Peyer's patch (tissue), 4 donors: Measurements from ENCODE around the gene NUBP1. TPM values are rescaled to one million over a fixed set of nuclear protein-coding genes. Genes with fewer than 3 reads are reported as not detected.

Source experiments
- DNase-seq, 3 donors: peaks; one replicate each; pipeline ENCODE4 v3.0.0-alpha.2; 2017 to 2019
- H3K27ac ChIP-seq, 4 donors: fragments of 200-600 bp; sonication (generic); one replicate each; pipeline ENCODE4 v1.5.1; 2016 to 2019
- H3K27me3 ChIP-seq, 2 donors: fragments of 200-600 bp; sonication (generic); one replicate each; pipeline ENCODE4 v1.5.1; 2019
- H3K36me3 ChIP-seq, 3 donors: fragments of 200-600 bp; sonication (generic); one replicate each; pipeline ENCODE4 v1.5.1; 2016 to 2019
- H3K4me1 ChIP-seq, 4 donors: fragments of 200-600 bp; sonication (generic); one replicate each; pipeline ENCODE4 v1.5.1; 2016 to 2019
- H3K4me3 ChIP-seq, 4 donors: fragments of 200-600 bp; sonication (generic); 1 replicate in 3 of 4; 2 replicates in 1 of 4; pipeline ENCODE4 v1.5.1; 2016 to 2019; ENCODE audit warnings: mild to moderate bottlenecking in 1 of 4
- H3K9me3 ChIP-seq, 4 donors: fragments of 200-600 bp; sonication (generic); one replicate each; pipeline ENCODE4 v1.5.1; 2016 to 2019; ENCODE audit warnings: mild to moderate bottlenecking in 1 of 4
- POLR2A ChIP-seq, 2 donors: fragments of 450-650 bp; IDR thresholded peaks; one replicate each; pipeline ENCODE4 v1.5.1; 2017; ENCODE audit warnings: antibody characterized with exemption in 2 of 2, mild to moderate bottlenecking in 2 of 2, moderate library complexity in 2 of 2
- total RNA-seq, 4 donors: library from RNA; depleted of rRNA; stranded (reverse); fragments of >200 nt; gene quantifications; one replicate each; pipeline ENCODE4 v1.1.0, GENCODE V29; 2016
- TF ChIP-seq, protein P1 (sequence below), 6 experiments: fragments of 450-650 bp in 4 of 6; fragments of 200-600 bp in 2 of 6; sonication (generic) in 1 of 6; IDR thresholded peaks; one replicate each; pipeline ENCODE4 v1.5.1; 2017 to 2019; ENCODE audit warnings: antibody characterized with exemption in 6 of 6, mild to moderate bottlenecking in 3 of 6, moderate library complexity in 1 of 6

The NUBP1 gene
- total RNA-seq, 4 donors from 2014 or later: 18.9 to 31.4 (median 23.9) TPM

DNA sequence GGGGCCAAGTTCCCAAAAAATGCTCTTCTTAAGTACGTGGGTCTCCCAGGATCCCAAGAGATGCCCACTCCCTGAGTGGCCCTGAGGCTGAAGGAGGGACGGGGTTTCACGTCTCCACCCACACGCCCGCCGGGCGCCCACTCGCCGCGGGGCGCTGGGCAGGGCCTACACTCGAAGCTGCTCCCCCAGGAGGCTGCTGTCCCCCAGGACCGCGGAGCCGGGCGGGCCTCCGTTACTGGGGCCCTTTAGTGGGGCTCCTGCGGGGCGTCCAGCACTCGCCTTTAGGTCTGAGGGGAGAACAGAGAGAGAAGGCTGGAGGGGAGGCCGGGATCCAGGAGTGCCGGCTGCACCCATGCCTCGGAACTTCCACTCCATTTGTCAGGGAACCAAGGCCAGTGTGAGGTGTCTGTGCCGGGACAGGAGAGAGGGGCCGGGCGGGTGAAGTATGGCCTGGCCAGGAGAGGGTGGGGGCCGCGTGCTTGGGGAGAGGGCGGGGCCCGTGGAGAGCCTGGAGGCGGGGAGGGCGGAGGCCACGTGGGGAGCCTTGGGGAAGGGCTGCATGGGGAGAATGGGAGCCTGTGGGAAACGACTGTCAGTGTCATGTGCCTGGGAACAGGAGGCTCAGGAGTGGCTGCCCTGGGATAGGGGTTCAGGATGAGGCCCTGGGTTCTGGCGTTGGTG lies 18.8 kb downstream of the NUBP1 start:
- H3K27ac ChIP-seq: no peak overlapping the region
- no peaks in the 10 kb centered on the region for H3K9me3 ChIP-seq
- no peak for DNase-seq
- peaks cover 0 to 7% (median 0%) of the 10 kb centered on the region in 4 donors for H3K4me1 ChIP-seq
- no peak overlapping the region for H3K4me3 ChIP-seq
- TF ChIP-seq, protein P1, sequence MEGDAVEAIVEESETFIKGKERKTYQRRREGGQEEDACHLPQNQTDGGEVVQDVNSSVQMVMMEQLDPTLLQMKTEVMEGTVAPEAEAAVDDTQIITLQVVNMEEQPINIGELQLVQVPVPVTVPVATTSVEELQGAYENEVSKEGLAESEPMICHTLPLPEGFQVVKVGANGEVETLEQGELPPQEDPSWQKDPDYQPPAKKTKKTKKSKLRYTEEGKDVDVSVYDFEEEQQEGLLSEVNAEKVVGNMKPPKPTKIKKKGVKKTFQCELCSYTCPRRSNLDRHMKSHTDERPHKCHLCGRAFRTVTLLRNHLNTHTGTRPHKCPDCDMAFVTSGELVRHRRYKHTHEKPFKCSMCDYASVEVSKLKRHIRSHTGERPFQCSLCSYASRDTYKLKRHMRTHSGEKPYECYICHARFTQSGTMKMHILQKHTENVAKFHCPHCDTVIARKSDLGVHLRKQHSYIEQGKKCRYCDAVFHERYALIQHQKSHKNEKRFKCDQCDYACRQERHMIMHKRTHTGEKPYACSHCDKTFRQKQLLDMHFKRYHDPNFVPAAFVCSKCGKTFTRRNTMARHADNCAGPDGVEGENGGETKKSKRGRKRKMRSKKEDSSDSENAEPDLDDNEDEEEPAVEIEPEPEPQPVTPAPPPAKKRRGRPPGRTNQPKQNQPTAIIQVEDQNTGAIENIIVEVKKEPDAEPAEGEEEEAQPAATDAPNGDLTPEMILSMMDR (IDR thresholded peaks at IDR 0.05): no peak
- no peak for TF ChIP-seq POLR2A (IDR thresholded peaks at IDR 0.05)
- H3K36me3 ChIP-seq: peaks cover 0 to 69% (median 3%) of the 10 kb centered on the region in 3 donors
- H3K27me3 ChIP-seq: no peaks in the 10 kb centered on the region

DNA sequence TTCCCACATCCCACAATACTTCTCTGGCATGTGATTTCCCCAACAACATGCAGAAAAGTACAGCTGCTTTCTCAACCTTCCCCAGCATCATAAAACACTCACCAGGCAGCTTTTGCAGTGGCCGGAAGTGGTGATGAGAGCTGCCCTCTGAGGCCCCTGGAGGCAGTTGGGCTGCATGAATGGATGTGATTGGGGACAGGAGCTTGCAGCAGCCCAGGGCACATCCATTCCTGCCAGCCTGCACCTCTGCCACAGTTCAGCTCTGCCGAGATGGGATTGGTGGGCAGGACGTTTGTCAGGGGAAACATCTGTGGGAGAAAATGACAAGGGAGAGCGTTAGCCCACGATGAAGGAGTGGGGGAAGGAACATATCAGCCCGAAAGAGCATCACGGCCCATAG lies 19.8 kb downstream of the NUBP1 start:
- Histone ChIP-seq H3K36me3 (peaks cover 0 to 64% (median 3%) of the 10 kb centered on the region in 3 donors), H3K4me1 (peaks cover 0 to 7% (median 0%) of the 10 kb centered on the region in 4 donors), H3K9me3 (no peaks in the 10 kb centered on the region), H3K4me3 (no peak overlapping the region), H3K27ac (no peak overlapping the region), H3K27me3 (no peaks in the 10 kb centered on the region)
- DNase-seq: no peak
- TF ChIP-seq, protein P1 (IDR thresholded peaks at IDR 0.05): no peak
- no peak for TF ChIP-seq POLR2A (IDR thresholded peaks at IDR 0.05)

DNA sequence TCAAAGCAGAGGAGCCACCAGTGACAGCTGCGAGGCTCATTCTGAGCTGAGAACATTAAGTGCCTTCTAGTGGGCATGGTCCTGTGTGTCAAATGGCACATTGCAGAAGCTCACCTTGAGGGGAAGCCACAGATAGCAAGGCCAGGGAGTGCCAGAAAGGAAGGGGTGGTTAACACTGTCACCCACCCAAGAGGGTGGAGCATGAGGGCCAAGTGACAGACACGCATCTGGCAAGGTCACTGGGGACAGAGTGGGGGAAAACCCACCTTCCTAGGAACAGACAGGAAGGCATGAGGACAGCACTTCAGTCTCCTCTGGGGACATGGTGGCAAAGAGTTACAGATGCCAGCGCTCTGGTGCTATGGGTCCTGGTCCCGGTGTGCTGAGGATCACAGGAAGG lies 22.1 kb downstream of the NUBP1 start:
- Histone ChIP-seq H3K4me1 (peaks cover 0 to 7% (median 0%) of the 10 kb centered on the region in 4 donors), H3K4me3 (no peak overlapping the region), H3K36me3 (peaks cover 0 to 52% (median 3%) of the 10 kb centered on the region in 3 donors), H3K9me3 (no peaks in the 10 kb centered on the region), H3K27me3 (no peaks in the 10 kb centered on the region), H3K27ac (no peak overlapping the region)
- DNase-seq: no peak
- TF ChIP-seq, protein P1 (IDR thresholded peaks at IDR 0.05): no peak
- TF ChIP-seq POLR2A (IDR thresholded peaks at IDR 0.05): no peak

DNA sequence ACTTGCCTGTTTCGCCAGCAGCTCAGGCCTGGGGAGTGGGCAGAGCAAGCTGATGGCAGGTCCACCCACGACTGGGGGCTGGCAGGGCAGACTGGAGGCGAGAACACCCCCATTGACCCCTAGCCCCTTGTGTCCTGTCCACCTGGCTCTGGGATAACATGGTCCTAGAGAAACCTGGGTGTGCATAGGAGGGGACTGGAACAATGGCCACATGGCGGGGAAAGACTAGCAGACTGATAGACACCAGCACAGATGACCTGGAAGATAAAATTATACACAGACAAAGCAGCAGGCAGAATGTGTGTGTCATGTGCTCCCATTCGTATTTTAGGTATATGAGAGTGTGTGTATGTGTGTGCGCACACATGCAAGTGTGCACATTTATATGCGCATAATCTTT lies 23.5 kb downstream of the NUBP1 start:
- DNase-seq: no peak
- H3K9me3 ChIP-seq: no peaks in the 10 kb centered on the region
- H3K27me3 ChIP-seq: no peaks in the 10 kb centered on the region
- TF ChIP-seq, protein P1 (IDR thresholded peaks at IDR 0.05): no peak
- TF ChIP-seq POLR2A (IDR thresholded peaks at IDR 0.05): no peak
- H3K36me3 ChIP-seq: peaks cover 0 to 38% (median 3%) of the 10 kb centered on the region in 3 donors
- peaks cover 0 to 7% (median 0%) of the 10 kb centered on the region in 4 donors for H3K4me1 ChIP-seq
- H3K27ac ChIP-seq: no peak overlapping the region
- no peak overlapping the region for H3K4me3 ChIP-seq

DNA sequence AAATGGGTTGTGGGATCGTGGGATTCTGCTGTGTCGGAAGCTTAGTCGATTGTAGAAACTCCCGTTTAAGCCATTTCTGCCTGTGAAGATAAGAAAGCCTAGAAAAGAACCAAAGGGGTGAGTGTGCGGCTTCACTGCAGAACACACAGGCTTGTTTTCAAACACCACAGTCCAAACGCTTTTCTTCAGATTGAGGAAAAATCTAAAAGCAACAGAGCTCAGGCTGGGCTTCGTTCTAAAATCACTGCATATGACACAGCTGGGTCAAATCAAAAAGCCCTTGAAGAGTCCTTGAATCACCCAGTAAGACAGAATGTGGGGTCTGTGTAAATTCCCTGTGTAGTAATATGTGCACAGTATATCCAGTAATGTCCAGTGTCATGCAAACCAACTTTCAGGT lies 25.7 kb downstream of the NUBP1 start:
- no peak for DNase-seq
- no peaks in the 10 kb centered on the region for H3K9me3 ChIP-seq
- H3K4me3 ChIP-seq: no peak overlapping the region
- no peak for TF ChIP-seq POLR2A (IDR thresholded peaks at IDR 0.05)
- TF ChIP-seq, protein P1 (IDR thresholded peaks at IDR 0.05): no peak
- H3K27ac ChIP-seq: no peak overlapping the region
- H3K27me3 ChIP-seq: no peaks in the 10 kb centered on the region
- H3K36me3 ChIP-seq: peaks cover 0 to 16% (median 0%) of the 10 kb centered on the region in 3 donors
- peaks cover 0 to 7% (median 0%) of the 10 kb centered on the region in 4 donors for H3K4me1 ChIP-seq
